Measurements from ENCODE around the gene DNAL1. TPM values are rescaled to one million over a fixed set of nuclear protein-coding genes. Genes with fewer than 3 reads are reported as not detected.

Gene DNAL1
- total and polyA plus RNA-seq, 10 of the 15 experiments (the other 5 are each of a cell fraction or from before 2014, with no cell fraction given) = 2.4 to 18.2 (median 7.4) TPM

DNA sequence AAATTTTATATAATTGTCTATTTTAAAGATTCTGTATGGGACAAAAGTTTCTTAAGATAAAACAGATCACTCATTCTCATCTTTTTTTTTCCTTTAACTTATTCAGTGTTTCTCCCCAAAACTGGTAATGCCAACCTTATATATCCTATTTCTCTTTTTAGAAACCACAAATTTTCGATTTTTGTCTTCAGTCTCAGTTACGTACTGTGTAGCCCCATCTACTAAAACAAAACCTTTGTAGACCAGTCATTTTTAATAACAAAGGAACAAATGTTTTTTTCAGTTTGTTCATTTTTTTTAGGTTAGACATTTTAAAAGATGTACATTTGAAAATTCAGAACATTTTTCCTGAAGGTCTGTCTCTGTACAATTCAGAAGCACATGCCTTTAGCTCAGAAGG is 51.2 kb downstream of the DNAL1 start (continued):
- TF ChIP-seq PBX3 (IDR thresholded peaks at IDR 0.05; ENCODE audit: insufficient replicate concordance, low read depth, low read length) (no peak), RUNX3 (IDR thresholded peaks at IDR 0.05; ENCODE audit: low read length) (peak; percentile 79)

GRCh38 chr14:73696466-73697400 is 51.9 kb downstream of the DNAL1 start:
- FAIRE-seq = peak; percentile 99
- intact Hi-C loops (cut with micrococcal nuclease; ENCODE audit: unreplicated experiment) = loop anchor here (5.0 kb wide), 1 partner anchor 34 kb away; no protein-coding TSS in a partner anchor
- TF ChIP-seq CBFB (IDR thresholded peaks at IDR 0.05; ENCODE audit: low read depth) = peak; percentile 65
- no peak for TF ChIP-seq SIX5 (IDR thresholded peaks at IDR 0.05; ENCODE audit: low read depth, low read length, severe bottlenecking)
- TF ChIP-seq RB1 (IDR thresholded peaks at IDR 0.05; ENCODE audit: borderline replicate concordance) = no peak
- TF ChIP-seq, protein P1, sequence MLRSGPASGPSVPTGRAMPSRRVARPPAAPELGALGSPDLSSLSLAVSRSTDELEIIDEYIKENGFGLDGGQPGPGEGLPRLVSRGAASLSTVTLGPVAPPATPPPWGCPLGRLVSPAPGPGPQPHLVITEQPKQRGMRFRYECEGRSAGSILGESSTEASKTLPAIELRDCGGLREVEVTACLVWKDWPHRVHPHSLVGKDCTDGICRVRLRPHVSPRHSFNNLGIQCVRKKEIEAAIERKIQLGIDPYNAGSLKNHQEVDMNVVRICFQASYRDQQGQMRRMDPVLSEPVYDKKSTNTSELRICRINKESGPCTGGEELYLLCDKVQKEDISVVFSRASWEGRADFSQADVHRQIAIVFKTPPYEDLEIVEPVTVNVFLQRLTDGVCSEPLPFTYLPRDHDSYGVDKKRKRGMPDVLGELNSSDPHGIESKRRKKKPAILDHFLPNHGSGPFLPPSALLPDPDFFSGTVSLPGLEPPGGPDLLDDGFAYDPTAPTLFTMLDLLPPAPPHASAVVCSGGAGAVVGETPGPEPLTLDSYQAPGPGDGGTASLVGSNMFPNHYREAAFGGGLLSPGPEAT (IDR thresholded peaks at IDR 0.05; ENCODE audit: low read depth) = no peak; the same call in none of the 2 replicates
- no peak for TF ChIP-seq E2F8 (IDR thresholded peaks at IDR 0.05; ENCODE audit: low read depth, partially characterized antibody)
- no peak for TF ChIP-seq STAT3 (IDR thresholded peaks at IDR 0.05; ENCODE audit: low read depth, low read length)
- TF ChIP-seq BHLHE40 (IDR thresholded peaks at IDR 0.05; ENCODE audit: borderline replicate concordance in 1 of 2, low read depth in 2 of 2, low read length in 1 of 2) = peak in 1 of 2 experiments; percentile 73; a peak in 2 of 4 replicates
- TF ChIP-seq TBL1XR1 (IDR thresholded peaks at IDR 0.05; ENCODE audit: low read depth, low read length) = no peak
- TF ChIP-seq ZSCAN29 (IDR thresholded peaks at IDR 0.05) = 0 out of 2 replicates have a peak, but pooled peaks have one; percentile 41
- TF ChIP-seq TCF7 (IDR thresholded peaks at IDR 0.05; ENCODE audit: borderline replicate concordance) = peak; percentile 71
- TF ChIP-seq POLR2A (IDR thresholded peaks at IDR 0.05; ENCODE audit: low read depth, low read length) = no peak
- TF ChIP-seq FOXM1 (IDR thresholded peaks at IDR 0.05; ENCODE audit: low read depth, low read length) = peak; percentile 92
- TF ChIP-seq POU2F2 (IDR thresholded peaks at IDR 0.05; ENCODE audit: borderline replicate concordance, low read depth, low read length) = peak; percentile 79; the same call in 1 of the 3 replicates

More at GRCh38 chr14:73696466-73697400, 51.9 kb downstream of the DNAL1 start:
- Histone ChIP-seq H3K79me2 (ENCODE audit: control insufficient read depth, insufficient read depth, low read length) (no peaks in the 10 kb centered on the region), H3K36me3 (ENCODE audit: control insufficient read depth in 2 of 2, insufficient read depth in 2 of 2, low read length in 1 of 2) (no peaks in the 10 kb centered on the region; a peak in 1 of 4 replicates), H3K9me3 (replicated peaks; ENCODE audit: control insufficient read depth, insufficient read depth, low read length) (no peaks in the 10 kb centered on the region), H3K9ac (ENCODE audit: control insufficient read depth, insufficient read depth, low read length) (peak overlapping the region; percentile 47), H2AFZ (ENCODE audit: control insufficient read depth, low read depth, low read length) (peak overlapping the region; percentile 33), H3K27ac (ENCODE audit: control insufficient read depth, insufficient read depth) (peak overlapping the region; percentile 97), H3K4me3 (peak overlapping the region; percentile 59; the same call in 1 of the 2 replicates), H3K27me3 (replicated peaks in 1 of 2; ENCODE audit: control insufficient read depth in 2 of 2, insufficient read depth in 2 of 2, low read length in 1 of 2) (no peaks in the 10 kb centered on the region), H4K20me1 (ENCODE audit: control insufficient read depth, insufficient read depth) (no peaks in the 10 kb centered on the region), H3K4me2 (ENCODE audit: control insufficient read depth, insufficient read depth) (peak overlapping the region; percentile 89), H3K4me1 (ENCODE audit: control insufficient read depth, insufficient read depth, low read length) (peaks cover 21% of the 10 kb centered on the region)
- DNase-seq (ENCODE audit: low read depth, low spot score) (peak; percentile 88), ATAC-seq (peak; percentile 92)
- ChIA-PET CTCF (no interaction called here), POLR2A (interaction anchor here (0.8 to 1.6 kb wide), 2 partner anchors 16 to 323 kb away, joined by 3 read pairs; partner anchors contain the start of genes BBOF1 and ENTPD5), SMC1A (ENCODE audit: uncharacterized antibody, unreplicated experiment) (interaction anchor here (1.1 to 4.1 kb wide), 4 partner anchors 9 to 36 kb away, joined by 3 to 16 read pairs (median 4); no protein-coding TSS in a partner anchor), RAD21 (ENCODE audit: unreplicated experiment) (interaction anchor here (1.2 to 1.6 kb wide), 2 partner anchors 15 to 33 kb away, joined by 3 to 5 read pairs; no protein-coding TSS in a partner anchor)
- no TSS peak for BruUV-seq (replicated peaks)
- 2% methylated on average over 2 of the region's 2 CpGs for WGBS (ENCODE audit: insufficient coverage, insufficient replicate concordance, low lambda C conversion rate, missing lambda C conversion rate)
- in situ Hi-C loops (cut with MboI) = no loop called here

All from GM12878 (cell line).